HTERT RPE-1 (cell line): ENCODE measurements around the gene KIF23.

Experiments
- in situ Hi-C: fragments of 300-500 bp; cut with MboI; formaldehyde crosslinking; loops from 4 replicates; pipeline ENCODE4 v1.14.3; 2020; ENCODE audit warnings: low sequenced_read_pairs

The KIF23 gene

DNA sequence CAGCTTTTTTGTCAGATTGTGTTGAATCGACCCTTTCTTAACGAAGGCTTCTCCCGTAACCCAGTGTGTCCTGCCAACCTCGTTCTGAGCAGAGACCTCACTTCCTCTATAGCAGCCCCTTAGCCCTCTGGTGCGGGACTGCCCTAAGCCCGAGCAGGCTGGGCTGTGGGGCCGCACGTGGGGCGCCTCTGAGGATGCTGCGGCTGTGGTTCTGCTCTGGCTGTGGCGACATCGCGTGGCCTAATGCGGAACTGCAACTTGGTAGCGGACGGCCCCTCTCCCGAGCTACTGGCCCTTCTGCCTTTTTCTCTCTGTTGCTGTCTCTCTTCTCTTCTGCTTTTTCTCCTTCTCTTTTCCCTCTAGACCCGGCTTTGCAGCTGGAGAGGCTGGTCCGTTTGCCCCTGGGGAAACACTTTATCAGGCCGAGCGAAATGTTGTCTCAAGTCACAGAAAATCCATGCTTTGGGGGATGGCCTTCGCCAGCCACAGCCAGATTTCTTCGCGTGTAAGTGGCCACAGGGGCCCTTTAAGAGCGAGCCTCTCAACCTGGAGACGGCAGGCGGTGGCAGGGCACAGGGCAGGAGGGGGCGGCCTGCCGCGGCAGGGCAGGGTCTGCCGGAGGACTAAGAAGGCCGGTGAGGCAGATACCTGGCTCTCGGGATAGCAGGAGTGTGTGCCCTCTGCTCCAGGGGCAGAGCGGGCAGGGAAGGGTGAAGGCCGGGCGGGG lies 19.4 kb upstream of the KIF23 start:
- in situ Hi-C loops = no loop called here

DNA sequence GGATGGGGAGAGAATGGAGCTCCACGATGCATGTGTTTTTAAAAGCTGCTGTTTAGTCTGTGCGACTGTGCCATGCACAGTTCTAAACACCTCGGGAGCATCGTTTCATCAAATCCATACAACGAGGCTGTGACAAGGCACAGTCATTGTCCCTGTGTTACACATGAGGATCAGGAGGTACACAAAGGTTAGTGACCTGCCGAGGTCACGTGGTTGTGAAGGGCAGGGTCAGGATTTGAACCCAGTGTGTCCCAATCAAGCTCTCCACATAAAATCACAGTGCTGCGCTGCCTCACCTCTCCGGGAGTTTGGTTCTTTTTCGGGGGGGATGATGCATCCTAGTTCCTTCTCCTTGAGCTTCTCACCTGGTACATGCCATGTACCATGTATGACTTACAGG lies 18.7 kb upstream of the KIF23 start:
- in situ Hi-C loops = no loop called here

- in situ Hi-C loops = no loop called here
Measured at GRCh38 chr15:69395991-69396390, 18.2 kb upstream of the KIF23 start.

DNA sequence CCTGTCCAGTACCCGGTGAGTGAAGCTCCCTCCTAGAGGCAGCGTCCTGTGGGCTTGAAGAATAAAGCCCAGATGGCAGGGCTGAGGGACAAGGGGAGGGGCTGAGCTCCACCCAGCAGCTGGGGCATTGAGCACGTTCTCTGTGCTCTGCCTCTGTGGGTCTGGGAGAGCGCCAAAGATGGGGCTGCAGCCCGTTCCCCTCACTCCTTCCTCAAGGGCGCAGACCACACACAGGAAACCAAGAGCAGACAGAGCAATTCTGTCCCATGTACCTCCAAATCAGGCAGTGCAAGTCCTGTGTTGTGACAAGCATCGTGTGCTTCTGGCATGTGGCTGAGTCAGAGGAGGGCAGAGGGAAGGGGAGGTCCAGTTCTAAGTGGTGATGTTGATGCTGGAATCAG lies 15.7 kb upstream of the KIF23 start:
- in situ Hi-C loops = no loop called here

GRCh38 chr15:69400850-69401249 lies 13.3 kb upstream of the KIF23 start:
- in situ Hi-C loops = no loop called here

DNA sequence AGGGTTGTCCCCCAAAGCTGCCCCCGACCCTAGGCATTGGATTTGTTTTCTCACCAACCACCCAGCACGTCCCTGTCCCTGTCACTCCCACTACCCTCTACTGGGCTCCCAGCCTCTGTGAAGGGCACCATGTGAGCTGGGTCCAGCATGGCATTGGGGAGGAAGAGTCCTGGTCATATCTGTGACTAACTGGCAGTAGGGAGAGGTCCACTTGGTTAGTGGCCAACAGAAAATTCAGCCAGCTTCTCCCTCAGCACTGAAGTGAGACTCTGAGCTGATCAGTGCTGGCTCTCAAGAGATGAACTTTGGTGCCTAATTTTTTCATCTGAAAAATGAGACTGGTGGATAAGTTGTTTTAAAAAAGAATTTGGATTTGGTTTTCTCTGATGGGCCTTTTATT lies 11.3 kb upstream of the KIF23 start:
- in situ Hi-C loops = no loop called here

GRCh38 chr15:69403594-69403993 lies 10.6 kb upstream of the KIF23 start:
- in situ Hi-C loops = no loop called here

DNA sequence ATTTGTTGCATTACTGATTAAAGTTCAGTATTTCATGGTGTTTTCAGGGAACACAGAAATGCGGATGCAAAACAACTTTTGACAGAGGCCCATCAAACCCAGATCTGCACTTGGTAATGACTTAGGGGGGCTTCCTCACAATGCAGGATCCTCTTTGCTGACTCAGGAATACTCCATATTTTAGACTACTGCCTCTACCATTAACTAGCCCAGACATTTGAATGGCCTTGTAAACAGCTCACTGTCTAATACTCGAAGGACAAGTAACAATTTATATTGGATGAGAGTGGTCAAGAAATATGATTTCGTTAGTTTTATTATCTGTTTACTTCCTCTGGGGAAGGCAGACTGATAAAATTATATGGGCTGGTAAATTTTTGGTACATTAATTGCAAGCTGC lies 9.0 kb upstream of the KIF23 start:
- in situ Hi-C loops = no loop called here

GRCh38 chr15:69407719-69408400 lies 6.3 kb upstream of the KIF23 start:
- in situ Hi-C loops = no loop called here

DNA sequence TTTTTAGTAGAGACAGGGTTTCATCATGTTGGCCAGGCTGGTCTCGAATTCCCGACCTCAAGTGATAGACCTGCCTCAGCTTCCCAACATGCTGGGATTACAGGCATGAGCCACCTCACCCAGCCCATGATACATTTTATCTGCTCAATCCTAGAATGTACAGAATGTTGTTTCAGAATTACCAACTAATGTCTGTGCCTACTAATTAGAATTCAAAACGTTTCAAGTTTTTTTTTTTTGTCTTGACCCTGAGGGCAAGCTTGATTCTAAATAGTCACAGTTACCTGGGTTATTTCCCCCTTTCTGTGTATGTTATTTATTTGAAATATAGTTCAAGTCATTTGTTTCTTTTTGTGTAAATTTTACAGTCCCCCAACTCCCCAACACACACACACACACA lies 5.3 kb upstream of the KIF23 start:
- in situ Hi-C loops = no loop called here

DNA sequence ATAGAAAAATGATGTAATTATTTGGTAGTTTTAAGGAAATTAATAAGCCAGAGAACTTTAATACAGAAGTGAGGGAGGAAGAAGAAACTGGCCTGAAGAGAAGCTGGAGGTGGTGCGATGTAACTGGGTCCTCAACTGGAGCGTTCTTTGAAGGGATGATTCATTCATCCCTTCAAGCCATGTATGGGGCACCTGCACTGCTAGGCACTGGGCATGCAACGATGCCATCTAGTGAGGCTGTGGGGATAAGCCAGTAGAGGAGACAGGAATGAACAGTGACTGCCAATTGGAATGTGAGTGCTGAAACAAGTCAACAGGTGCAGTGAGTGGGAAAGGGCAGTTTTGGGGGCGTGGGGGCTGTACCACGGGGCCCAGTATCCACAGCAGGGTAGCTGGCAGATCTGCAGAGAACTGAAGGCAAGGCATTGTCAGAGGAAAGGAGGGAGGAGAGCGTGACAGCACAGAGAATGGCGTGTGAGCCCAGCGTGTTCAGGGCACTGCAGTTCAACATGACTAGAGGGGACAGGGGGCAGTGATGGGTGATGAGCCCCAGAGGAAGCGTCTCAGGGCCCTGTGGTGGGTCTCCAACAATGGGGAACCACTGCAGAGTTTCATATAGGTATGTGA lies 3.8 kb upstream of the KIF23 start:
- in situ Hi-C loops = no loop called here

GRCh38 chr15:69412274-69412673 lies 1.9 kb upstream of the KIF23 start:
- in situ Hi-C loops = no loop called here

DNA sequence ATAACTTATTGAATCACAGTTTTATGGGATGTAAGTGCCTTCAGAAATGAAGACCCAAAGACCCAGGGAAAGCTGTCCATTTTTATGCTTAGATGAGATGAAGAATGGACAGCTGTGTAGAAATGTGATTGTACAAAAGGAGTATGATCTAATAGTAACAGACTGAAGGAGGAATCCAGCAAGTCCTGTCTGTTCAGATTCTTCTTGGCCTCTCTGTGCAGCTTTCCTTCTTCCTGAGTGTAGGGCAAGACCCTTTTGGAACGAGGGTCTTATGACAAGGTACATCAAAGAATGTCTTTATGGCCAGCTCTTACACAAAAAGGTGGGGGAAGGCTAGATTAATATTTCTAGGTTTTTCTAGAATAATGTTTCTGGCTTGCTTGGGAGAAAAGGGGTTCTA lies 1.4 kb upstream of the KIF23 start:
- in situ Hi-C loops = no loop called here

- in situ Hi-C loops = no loop called here
Measured at GRCh38 chr15:69414701-69415167, 585 bp downstream of the KIF23 start.

- in situ Hi-C loops = no loop called here
Measured at GRCh38 chr15:69415381-69415780, 1.2 kb downstream of the KIF23 start.

DNA sequence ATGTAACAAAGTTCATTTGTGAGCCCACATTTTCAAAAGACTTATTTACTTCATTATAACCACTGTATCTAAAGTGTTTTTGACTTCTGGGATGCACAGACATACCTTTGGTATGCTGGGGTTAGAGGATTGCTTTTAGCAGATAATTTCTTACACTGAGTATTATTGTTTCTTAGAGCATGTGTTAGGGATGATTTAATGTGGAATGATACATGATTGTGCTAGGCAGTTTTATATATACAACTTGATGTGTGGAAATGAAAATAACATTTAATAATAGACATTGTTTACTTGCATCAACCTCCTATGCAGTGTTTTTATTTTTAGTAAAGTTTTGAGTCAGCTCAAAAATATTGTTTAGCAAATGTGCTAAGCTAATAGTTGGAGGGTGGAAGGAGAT lies 3.4 kb downstream of the KIF23 start:
- in situ Hi-C loops = no loop called here

- in situ Hi-C loops = no loop called here
Measured at GRCh38 chr15:69421498-69421897, 7.3 kb downstream of the KIF23 start.

DNA sequence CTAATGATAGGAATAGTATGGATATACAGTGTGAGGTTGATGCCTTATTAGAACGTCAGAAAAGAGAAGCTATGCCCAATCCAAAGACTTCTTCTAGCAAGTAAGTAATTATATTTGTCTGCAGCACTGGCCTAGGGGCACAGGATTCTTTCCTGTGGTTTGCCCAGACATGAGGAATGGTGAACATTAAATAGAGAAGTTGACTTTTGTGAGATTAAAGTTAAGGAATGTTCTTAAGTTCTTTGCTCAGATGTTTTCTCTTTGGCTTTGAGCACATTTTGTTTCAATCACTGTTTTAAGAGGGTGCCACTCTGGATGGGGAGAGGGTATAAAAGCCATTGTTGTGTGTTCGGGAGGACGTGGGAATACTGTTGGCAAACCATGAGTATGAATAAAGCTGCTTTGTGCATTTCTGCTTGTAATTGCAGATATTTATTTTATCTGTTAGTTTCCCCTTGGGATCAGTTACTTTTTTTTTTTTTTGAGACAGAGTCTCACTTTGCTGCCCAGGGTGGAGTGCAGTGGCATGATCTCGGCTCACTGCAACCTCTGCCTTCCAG lies 8.3 kb downstream of the KIF23 start:
- in situ Hi-C loops = no loop called here

DNA sequence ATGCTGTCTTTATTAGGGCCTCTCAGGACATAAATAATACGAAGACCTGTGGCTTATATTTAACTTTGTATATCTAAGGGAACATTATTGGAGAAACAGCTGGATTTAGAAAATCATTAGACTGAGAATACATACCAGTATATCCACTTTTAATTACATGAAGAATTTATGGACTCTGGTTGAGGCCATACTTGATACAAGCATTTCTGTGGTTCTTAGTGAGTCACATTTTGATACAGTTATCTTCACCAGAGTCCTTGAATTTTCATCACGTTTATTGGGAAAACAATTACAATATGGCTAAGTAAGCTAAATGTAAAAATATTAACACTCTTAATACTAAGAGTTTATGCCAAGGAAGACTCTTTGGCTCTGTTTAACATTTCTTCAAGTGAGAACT lies 9.9 kb downstream of the KIF23 start:
- in situ Hi-C loops = no loop called here

- in situ Hi-C loops = no loop called here
Measured at GRCh38 chr15:69424748-69425413, 10.7 kb downstream of the KIF23 start.

DNA sequence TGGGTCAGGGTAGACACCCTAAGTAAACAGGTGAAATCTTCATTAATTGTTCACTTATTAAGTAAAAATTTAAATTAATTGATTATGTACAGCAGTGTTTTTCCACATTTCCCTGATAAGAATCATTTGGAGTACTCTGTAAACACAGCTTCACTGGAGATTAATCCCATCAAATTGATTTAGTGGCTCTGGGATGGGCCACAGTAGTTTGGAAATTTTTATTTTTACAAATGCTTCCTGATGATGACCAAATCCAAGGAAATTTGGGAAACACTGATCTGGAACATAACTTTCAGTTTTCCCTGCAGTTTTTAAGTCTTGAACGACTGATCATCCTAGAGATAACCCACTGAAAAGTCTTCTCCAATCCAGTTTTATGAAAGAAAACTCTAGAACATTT lies 19.7 kb downstream of the KIF23 start:
- in situ Hi-C loops = no loop called here
